ENCODE results near the gene C12orf50. TPM values are rescaled to one million over a fixed set of nuclear protein-coding genes. Genes with fewer than 3 reads are reported as not detected.

Gene C12orf50
- polyA plus RNA-seq, 3 donors = not detected

- Histone ChIP-seq H3K36me3 (replicated peaks in 1 of 2; ENCODE audit: control insufficient read depth in 1 of 2, insufficient read depth in 2 of 2, low read length in 2 of 2) (no peaks in the 10 kb centered on the region), H3K9me3 (replicated peaks in 1 of 2; ENCODE audit: control insufficient read depth in 1 of 2, insufficient read depth in 1 of 2, low read length in 2 of 2) (peaks cover 8 to 9% of the 10 kb centered on the region in 2 donors), H3K27me3 (ENCODE audit: control insufficient read depth in 2 of 2, insufficient read depth in 2 of 2, low read length in 2 of 2) (no peaks in the 10 kb centered on the region), H3K4me1 (ENCODE audit: control insufficient read depth in 1 of 2, insufficient read depth in 2 of 2, low read length in 2 of 2) (no peaks in the 10 kb centered on the region), H3K27ac (ENCODE audit: low read depth in 1 of 2, low read length in 2 of 2) (no peak overlapping the region), H3K79me2 (ENCODE audit: insufficient read depth, low read length) (no peaks in the 10 kb centered on the region), H3K9ac (ENCODE audit: insufficient read depth, low read length, poor library complexity, severe bottlenecking) (no peak overlapping the region), H2AFZ (ENCODE audit: insufficient read depth, low read depth, low read length, poor library complexity, severe bottlenecking) (no peak overlapping the region), H3K4me2 (replicated peaks; ENCODE audit: extremely low read depth, low read length, poor library complexity, severe bottlenecking) (no peak overlapping the region), H3K4me3 (replicated peaks in 1 of 3; ENCODE audit: low read depth in 2 of 3, low read length in 3 of 3) (no peak overlapping the region), H4K20me1 (ENCODE audit: insufficient read depth, low read length) (no peaks in the 10 kb centered on the region)
- H3K4me1 Mint-ChIP-seq = no peaks in the 10 kb centered on the region
- intact Hi-C loops (cut with micrococcal nuclease) = no loop called here
- H3K27me3 Mint-ChIP-seq (ENCODE audit: low read depth in 3 of 3) = peaks cover 0 to 4% (median 4%) of the 10 kb centered on the region in 3 donors
- no peak for DNase-seq
- no peaks in the 10 kb centered on the region for H3K36me3 Mint-ChIP-seq
- H3K27ac Mint-ChIP-seq = no peak overlapping the region
- no peak overlapping the region for H3K4me3 Mint-ChIP-seq
- H3K9me3 Mint-ChIP-seq = peaks cover 7 to 16% (median 14%) of the 10 kb centered on the region in 7 donors
- 67% methylated on average over 1 of the region's 1 CpG for WGBS (ENCODE audit: insufficient coverage)
- TF ChIP-seq CTCF (IDR thresholded peaks at IDR 0.05) = no peak
These were observed 13.4 kb downstream of the C12orf50 start for GRCh38 chr12:88015825-88016224.

- Mint-ChIP-seq H3K4me1 (no peaks in the 10 kb centered on the region), H3K9me3 (peaks cover 0 to 5% (median 0%) of the 10 kb centered on the region in 7 donors), H3K27me3 (ENCODE audit: low read depth in 3 of 3) (peaks cover 0 to 3% (median 1%) of the 10 kb centered on the region in 3 donors), H3K4me3 (no peak overlapping the region), H3K27ac (no peak overlapping the region), H3K36me3 (no peaks in the 10 kb centered on the region)
- Histone ChIP-seq H3K27ac (ENCODE audit: low read depth in 1 of 2, low read length in 2 of 2) (no peak overlapping the region), H2AFZ (ENCODE audit: insufficient read depth, low read depth, low read length, poor library complexity, severe bottlenecking) (no peak overlapping the region), H4K20me1 (ENCODE audit: insufficient read depth, low read length) (no peaks in the 10 kb centered on the region), H3K79me2 (ENCODE audit: insufficient read depth, low read length) (no peaks in the 10 kb centered on the region), H3K4me2 (replicated peaks; ENCODE audit: extremely low read depth, low read length, poor library complexity, severe bottlenecking) (no peak overlapping the region), H3K4me3 (replicated peaks in 1 of 3; ENCODE audit: low read depth in 2 of 3, low read length in 3 of 3) (no peak overlapping the region), H3K4me1 (ENCODE audit: control insufficient read depth in 1 of 2, insufficient read depth in 2 of 2, low read length in 2 of 2) (no peaks in the 10 kb centered on the region), H3K27me3 (ENCODE audit: control insufficient read depth in 2 of 2, insufficient read depth in 2 of 2, low read length in 2 of 2) (no peaks in the 10 kb centered on the region), H3K9ac (ENCODE audit: insufficient read depth, low read length, poor library complexity, severe bottlenecking) (no peak overlapping the region), H3K36me3 (replicated peaks in 1 of 2; ENCODE audit: control insufficient read depth in 1 of 2, insufficient read depth in 2 of 2, low read length in 2 of 2) (no peaks in the 10 kb centered on the region), H3K9me3 (replicated peaks in 1 of 2; ENCODE audit: control insufficient read depth in 1 of 2, insufficient read depth in 1 of 2, low read length in 2 of 2) (no peaks in the 10 kb centered on the region)
- intact Hi-C loops (cut with micrococcal nuclease) = no loop called here
- DNase-seq = no peak
- no peak for TF ChIP-seq CTCF (IDR thresholded peaks at IDR 0.05)
- WGBS (ENCODE audit: insufficient coverage) = 100% methylated on average over 3 of the region's 5 CpGs
These were observed 17.4 kb downstream of the C12orf50 start for GRCh38 chr12:88011755-88012154.
